ENCODE results near the gene TRIM41. TPM values are rescaled to one million over a fixed set of nuclear protein-coding genes. Genes with fewer than 3 reads are reported as not detected.

The TRIM41 gene
- total RNA-seq, 3 donors from 2014 or later: 14.1 to 16.0 (median 15.1) TPM

- Histone ChIP-seq H3K9me3 (no peaks in the 10 kb centered on the region), H3K27me3 (no peaks in the 10 kb centered on the region), H3K27ac (peak overlapping the region; percentile 95 to 97), H3K36me3 (no peaks in the 10 kb centered on the region), H3K4me3 (peak overlapping the region in 1 of 3 donors; percentile 79), H3K4me1 (peaks cover 0 to 9% of the 10 kb centered on the region in 2 donors)
- intact Hi-C loops (cut with DNase I; ENCODE audit: low total_unique reads): loop anchor here (10.0 kb wide), 1 partner anchor 47 kb away; no protein-coding TSS in a partner anchor
- TF ChIP-seq POLR2A (IDR thresholded peaks at IDR 0.05): no peak
- TF ChIP-seq CTCF (IDR thresholded peaks at IDR 0.05): no peak
- TF ChIP-seq POLR2AphosphoS5 (IDR thresholded peaks at IDR 0.05): no peak
- DNase-seq (ENCODE audit: low spot score in 2 of 2): no peak
Observed at GRCh38 chr5:181241393-181241975, 18.4 kb downstream of the TRIM41 start.

- no peak for DNase-seq (ENCODE audit: low spot score in 2 of 2)
- peak overlapping the region; percentile 95 to 97 for H3K27ac ChIP-seq
- peaks cover 0 to 9% of the 10 kb centered on the region in 2 donors for H3K4me1 ChIP-seq
- no peaks in the 10 kb centered on the region for H3K27me3 ChIP-seq
- TF ChIP-seq CTCF (IDR thresholded peaks at IDR 0.05): no peak
- peak overlapping the region; percentile 59 to 79 (median 79) for H3K4me3 ChIP-seq
- H3K36me3 ChIP-seq: no peaks in the 10 kb centered on the region
- H3K9me3 ChIP-seq: no peaks in the 10 kb centered on the region
- intact Hi-C loops (cut with DNase I; ENCODE audit: low total_unique reads): loop anchor here (2.0 to 10.0 kb wide), 2 partner anchors 19 to 47 kb away; partner anchors contain the start of gene TRIM41
Observed at GRCh38 chr5:181242031-181242451, 19.0 kb downstream of the TRIM41 start.

- H3K27me3 ChIP-seq: no peaks in the 10 kb centered on the region
- peak overlapping the region; percentile 95 to 97 for H3K27ac ChIP-seq
- no peak for DNase-seq (ENCODE audit: low spot score in 2 of 2)
- H3K9me3 ChIP-seq: no peaks in the 10 kb centered on the region
- no peaks in the 10 kb centered on the region for H3K36me3 ChIP-seq
- no peak for TF ChIP-seq CTCF (IDR thresholded peaks at IDR 0.05)
- TF ChIP-seq POLR2A (IDR thresholded peaks at IDR 0.05): no peak
- no peak for TF ChIP-seq POLR2AphosphoS5 (IDR thresholded peaks at IDR 0.05)
- H3K4me1 ChIP-seq: peaks cover 0 to 11% of the 10 kb centered on the region in 2 donors
- peak overlapping the region; percentile 59 to 79 (median 79) for H3K4me3 ChIP-seq
- intact Hi-C loops (cut with DNase I; ENCODE audit: low total_unique reads): loop anchor here (2.0 to 10.0 kb wide), 2 partner anchors 20 to 48 kb away; partner anchors contain the start of gene TRIM41
Observed at GRCh38 chr5:181243018-181243563, 20.0 kb downstream of the TRIM41 start.

- H3K4me1 ChIP-seq: peaks cover 0 to 18% of the 10 kb centered on the region in 2 donors
- no peaks in the 10 kb centered on the region for H3K36me3 ChIP-seq
- H3K27me3 ChIP-seq: no peaks in the 10 kb centered on the region
- H3K4me3 ChIP-seq: peak within 1 kb of the TSS; percentile 59 to 79 (median 79)
- H3K27ac ChIP-seq: peak within 1 kb of the TSS; percentile 95 to 97
- DNase-seq (ENCODE audit: low spot score in 2 of 2): peak; percentile 80 to 88
- TF ChIP-seq POLR2A (IDR thresholded peaks at IDR 0.05) (peak; percentile 66), POLR2AphosphoS5 (IDR thresholded peaks at IDR 0.05) (peak; percentile 73 to 93 (median 88)), CTCF (IDR thresholded peaks at IDR 0.05) (peak in 1 of 3 donors; percentile 12)
- no peaks in the 10 kb centered on the region for H3K9me3 ChIP-seq
- intact Hi-C loops (cut with DNase I; ENCODE audit: low total_unique reads): loop anchor here (2.0 to 10.0 kb wide), 2 partner anchors 21 to 49 kb away; partner anchors contain the start of gene TRIM41
Observed at GRCh38 chr5:181243564-181244343, 20.7 kb downstream of the TRIM41 start, which contains the start of gene RACK1. Gene RACK1, minus strand, starts transcription at chr5:181243906. Its CDS starts 106 bp downstream, at chr5:181243800.

Measured in breast epithelium (tissue), 4 donors.